ENCODE results near the gene SLC44A5.

DNA sequence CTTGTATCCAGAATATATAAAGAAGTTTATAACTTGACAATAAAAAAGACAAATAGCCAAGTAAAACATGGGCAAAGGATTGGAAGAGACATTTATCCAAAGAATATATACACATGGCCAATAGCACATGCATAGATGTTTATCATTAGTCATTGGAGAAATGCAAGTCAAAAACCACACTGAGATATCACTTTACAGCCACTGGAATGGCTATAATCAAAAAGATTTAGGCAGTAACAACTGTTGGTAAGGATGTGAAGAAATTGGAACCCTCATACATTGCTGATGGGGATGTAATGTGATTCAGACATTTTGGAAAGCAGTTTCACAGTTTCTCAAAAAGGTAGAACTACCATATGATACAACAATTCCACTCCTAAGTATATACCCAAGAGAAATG, 51.1 kb downstream of the SLC44A5 start:
- TF ChIP-seq POLR2A (IDR thresholded peaks at IDR 0.05), result no peak
- TF ChIP-seq, protein P1, sequence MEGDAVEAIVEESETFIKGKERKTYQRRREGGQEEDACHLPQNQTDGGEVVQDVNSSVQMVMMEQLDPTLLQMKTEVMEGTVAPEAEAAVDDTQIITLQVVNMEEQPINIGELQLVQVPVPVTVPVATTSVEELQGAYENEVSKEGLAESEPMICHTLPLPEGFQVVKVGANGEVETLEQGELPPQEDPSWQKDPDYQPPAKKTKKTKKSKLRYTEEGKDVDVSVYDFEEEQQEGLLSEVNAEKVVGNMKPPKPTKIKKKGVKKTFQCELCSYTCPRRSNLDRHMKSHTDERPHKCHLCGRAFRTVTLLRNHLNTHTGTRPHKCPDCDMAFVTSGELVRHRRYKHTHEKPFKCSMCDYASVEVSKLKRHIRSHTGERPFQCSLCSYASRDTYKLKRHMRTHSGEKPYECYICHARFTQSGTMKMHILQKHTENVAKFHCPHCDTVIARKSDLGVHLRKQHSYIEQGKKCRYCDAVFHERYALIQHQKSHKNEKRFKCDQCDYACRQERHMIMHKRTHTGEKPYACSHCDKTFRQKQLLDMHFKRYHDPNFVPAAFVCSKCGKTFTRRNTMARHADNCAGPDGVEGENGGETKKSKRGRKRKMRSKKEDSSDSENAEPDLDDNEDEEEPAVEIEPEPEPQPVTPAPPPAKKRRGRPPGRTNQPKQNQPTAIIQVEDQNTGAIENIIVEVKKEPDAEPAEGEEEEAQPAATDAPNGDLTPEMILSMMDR (IDR thresholded peaks at IDR 0.05), result no peak
